ENCODE measurements around the gene TSPAN19.
"Not testable (repeated sequence)": the region's sequence is repeated elsewhere in the genome, so short reads cannot be mapped to it uniquely, and the experiment has no call there.

Gene TSPAN19

DNA sequence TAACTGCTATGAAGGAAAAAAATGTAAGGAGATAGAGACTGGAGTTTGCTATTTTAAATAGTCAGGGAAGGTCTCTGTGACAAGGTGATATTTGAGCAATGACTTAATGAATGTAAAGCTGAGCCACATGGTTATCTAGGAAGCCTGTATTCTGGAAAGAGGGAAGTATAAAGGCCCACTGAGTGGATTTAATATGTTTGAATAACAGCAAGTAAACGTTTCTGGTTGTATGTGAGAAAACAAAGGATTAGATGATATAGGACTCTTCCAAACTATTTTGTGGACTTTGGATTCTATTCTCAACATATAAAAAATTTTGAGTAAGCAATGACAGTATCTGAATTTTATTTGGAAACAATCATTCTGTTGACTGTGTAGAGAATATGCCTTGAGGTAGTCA is 5.3 kb upstream of the TSPAN19 start:
- no peaks in the 10 kb centered on the region for H3K27me3 ChIP-seq (ENCODE audit: control insufficient read depth in 5 of 5, insufficient read depth in 4 of 5, low read length in 5 of 5)
- no peak overlapping the region for H3K9ac ChIP-seq (ENCODE audit: low read length in 5 of 5)
- no peaks in the 10 kb centered on the region for H3K36me3 ChIP-seq (ENCODE audit: control insufficient read depth in 5 of 5, insufficient read depth in 5 of 5, low read length in 5 of 5)
- no peak overlapping the region for H3K4me3 ChIP-seq (ENCODE audit: low read depth in 1 of 5, low read length in 5 of 5)
- H3K4me1 ChIP-seq (ENCODE audit: control insufficient read depth in 5 of 5, insufficient read depth in 5 of 5, low read length in 5 of 5) = peaks cover 0 to 5% (median 4%) of the 10 kb centered on the region in 5 donors
- no peaks in the 10 kb centered on the region for H3K9me3 ChIP-seq (ENCODE audit: control insufficient read depth in 5 of 5, low read length in 5 of 5)
- no peak overlapping the region for H3K27ac ChIP-seq (ENCODE audit: low read depth, low read length)

DNA sequence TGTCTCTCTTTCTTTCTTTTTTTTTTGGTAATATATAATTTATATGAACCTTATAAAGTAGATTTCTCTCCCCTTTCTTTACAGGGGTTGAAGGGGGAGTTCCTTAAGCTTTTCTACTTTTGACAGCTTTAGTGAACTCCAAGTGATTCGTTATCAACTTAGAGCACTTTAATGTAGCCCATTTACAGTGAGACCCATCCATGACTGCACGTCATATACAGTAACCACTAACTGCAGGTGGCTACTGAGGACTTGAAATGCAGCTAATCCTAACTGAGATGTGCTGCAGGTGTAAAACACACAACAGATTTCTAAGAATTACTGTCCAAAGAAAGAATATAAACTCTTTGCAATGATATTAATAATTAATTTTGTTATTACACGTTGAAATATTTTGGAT is 656 bp upstream of the TSPAN19 start:
- Histone ChIP-seq H3K4me3 (ENCODE audit: low read depth in 1 of 5, low read length in 5 of 5) (peak overlapping the region; percentile 59 to 92 (median 81)), H3K9ac (ENCODE audit: low read length in 5 of 5) (peak overlapping the region in 2 of 5 donors; percentile 56 to 64), H3K9me3 (ENCODE audit: control insufficient read depth in 5 of 5, low read length in 5 of 5) (no peaks in the 10 kb centered on the region), H3K4me1 (ENCODE audit: control insufficient read depth in 5 of 5, insufficient read depth in 5 of 5, low read length in 5 of 5) (peaks cover 0 to 9% (median 8%) of the 10 kb centered on the region in 5 donors), H3K36me3 (ENCODE audit: control insufficient read depth in 5 of 5, insufficient read depth in 5 of 5, low read length in 5 of 5) (no peaks in the 10 kb centered on the region), H3K27me3 (ENCODE audit: control insufficient read depth in 5 of 5, insufficient read depth in 4 of 5, low read length in 5 of 5) (peaks cover 0 to 3% (median 0%) of the 10 kb centered on the region in 5 donors), H3K27ac (ENCODE audit: low read depth, low read length) (no peak overlapping the region)

DNA sequence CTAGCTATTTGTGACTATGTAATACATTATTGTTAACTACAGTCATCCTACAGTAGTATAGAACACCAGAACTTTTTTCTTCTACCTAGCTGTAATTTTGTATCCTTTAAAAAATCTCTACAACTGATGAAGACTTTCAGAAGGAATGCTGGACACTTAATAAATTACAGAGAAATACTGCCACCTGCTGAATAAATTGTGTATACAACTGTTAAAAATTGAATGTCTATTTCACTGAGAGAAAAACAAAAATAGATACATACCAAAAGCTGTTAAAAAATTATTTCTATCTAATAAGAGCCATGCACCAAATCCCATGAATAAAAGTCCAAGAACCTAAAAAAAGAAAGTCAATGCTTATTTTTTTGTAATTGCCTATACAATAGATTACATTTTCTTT is 6.6 kb downstream of the TSPAN19 start:
- Histone ChIP-seq H3K4me3 (ENCODE audit: low read depth in 1 of 5, low read length in 5 of 5) (no peak overlapping the region), H3K27ac (ENCODE audit: low read depth, low read length) (no peak overlapping the region), H3K9me3 (ENCODE audit: control insufficient read depth in 5 of 5, low read length in 5 of 5) (no peaks in the 10 kb centered on the region), H3K9ac (ENCODE audit: low read length in 5 of 5) (no peak overlapping the region), H3K4me1 (ENCODE audit: control insufficient read depth in 5 of 5, insufficient read depth in 5 of 5, low read length in 5 of 5) (no peaks in the 10 kb centered on the region), H3K36me3 (ENCODE audit: control insufficient read depth in 5 of 5, insufficient read depth in 5 of 5, low read length in 5 of 5) (no peaks in the 10 kb centered on the region), H3K27me3 (ENCODE audit: control insufficient read depth in 5 of 5, insufficient read depth in 4 of 5, low read length in 5 of 5) (peaks cover 0 to 6% (median 0%) of the 10 kb centered on the region in 5 donors)

DNA sequence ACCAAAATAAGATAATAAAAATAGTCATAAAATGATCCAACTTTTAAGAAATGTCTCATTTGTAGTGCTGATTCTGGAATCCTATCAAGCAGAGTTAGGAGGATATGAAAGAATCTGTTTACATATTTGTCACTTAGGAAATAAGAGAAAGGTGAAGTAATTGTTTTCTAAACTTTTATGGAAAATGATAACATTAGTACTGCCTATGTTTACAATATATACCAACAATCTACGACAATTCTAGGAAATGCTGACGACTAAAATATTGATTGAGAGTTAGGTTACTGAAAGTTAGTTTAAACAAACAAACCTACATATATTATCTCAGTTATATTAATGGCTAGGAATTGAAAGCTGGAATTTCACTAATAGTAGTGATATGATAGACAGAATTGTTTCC is 18.0 kb downstream of the TSPAN19 start:
- Histone ChIP-seq H3K4me1 (ENCODE audit: control insufficient read depth in 5 of 5, insufficient read depth in 5 of 5, low read length in 5 of 5) (peaks cover 0 to 4% (median 0%) of the 10 kb centered on the region in 5 donors), H3K27ac (ENCODE audit: low read depth, low read length) (no peak overlapping the region), H3K9ac (ENCODE audit: low read length in 5 of 5) (no peak overlapping the region), H3K9me3 (ENCODE audit: control insufficient read depth in 5 of 5, low read length in 5 of 5) (no peaks in the 10 kb centered on the region), H3K4me3 (ENCODE audit: low read depth in 1 of 5, low read length in 5 of 5) (no peak overlapping the region), H3K36me3 (ENCODE audit: control insufficient read depth in 5 of 5, insufficient read depth in 5 of 5, low read length in 5 of 5) (no peaks in the 10 kb centered on the region), H3K27me3 (ENCODE audit: control insufficient read depth in 5 of 5, insufficient read depth in 4 of 5, low read length in 5 of 5) (no peaks in the 10 kb centered on the region)

DNA sequence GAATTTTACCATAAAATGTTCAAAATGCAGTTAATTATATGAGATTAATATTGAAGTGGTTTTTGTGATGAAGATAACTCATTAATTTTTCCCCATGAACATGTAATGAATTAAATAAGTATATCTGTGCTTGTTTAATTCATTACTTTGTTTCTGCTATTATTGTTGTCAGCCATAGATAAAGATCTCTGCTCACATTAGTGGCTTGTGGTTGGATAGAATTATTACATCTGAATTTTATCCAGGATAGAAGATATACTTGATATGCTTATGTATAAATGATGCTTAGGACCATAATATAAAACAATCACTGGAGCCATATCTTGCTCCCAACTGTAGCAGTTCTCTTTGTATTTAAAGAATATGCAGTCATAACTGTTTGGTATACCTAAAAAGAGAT is 18.5 kb downstream of the TSPAN19 start:
- no peak overlapping the region for H3K4me3 ChIP-seq (ENCODE audit: low read depth in 1 of 5, low read length in 5 of 5)
- no peaks in the 10 kb centered on the region for H3K36me3 ChIP-seq (ENCODE audit: control insufficient read depth in 5 of 5, insufficient read depth in 5 of 5, low read length in 5 of 5)
- no peaks in the 10 kb centered on the region for H3K27me3 ChIP-seq (ENCODE audit: control insufficient read depth in 5 of 5, insufficient read depth in 4 of 5, low read length in 5 of 5)
- no peak overlapping the region for H3K27ac ChIP-seq (ENCODE audit: low read depth, low read length)
- peaks cover 0 to 4% (median 0%) of the 10 kb centered on the region in 5 donors for H3K4me1 ChIP-seq (ENCODE audit: control insufficient read depth in 5 of 5, insufficient read depth in 5 of 5, low read length in 5 of 5)
- no peak overlapping the region for H3K9ac ChIP-seq (ENCODE audit: low read length in 5 of 5)
- H3K9me3 ChIP-seq (ENCODE audit: control insufficient read depth in 5 of 5, low read length in 5 of 5) = no peaks in the 10 kb centered on the region

DNA sequence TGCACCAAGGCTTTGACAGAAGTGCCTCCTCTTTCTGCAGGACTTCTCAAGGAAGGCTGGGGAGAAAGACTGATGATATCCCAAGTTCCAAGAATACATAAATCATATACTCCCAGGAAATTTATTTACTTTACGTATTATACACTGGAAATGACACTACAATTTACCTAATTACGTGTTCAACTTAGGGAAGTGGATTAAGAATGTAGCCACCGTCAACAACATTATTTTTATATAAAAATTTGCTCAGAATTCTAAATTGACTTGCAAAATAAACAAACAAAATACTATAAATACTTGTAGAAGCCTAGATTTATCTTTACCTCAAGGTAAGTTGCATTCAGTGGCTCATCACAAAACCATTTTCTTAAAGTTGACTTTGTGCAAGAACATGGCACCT is 18.9 kb downstream of the TSPAN19 start:
- H3K9ac ChIP-seq (ENCODE audit: low read length in 5 of 5) = no peak overlapping the region
- H3K27ac ChIP-seq (ENCODE audit: low read depth, low read length) = no peak overlapping the region
- no peak overlapping the region for H3K4me3 ChIP-seq (ENCODE audit: low read depth in 1 of 5, low read length in 5 of 5)

DNA sequence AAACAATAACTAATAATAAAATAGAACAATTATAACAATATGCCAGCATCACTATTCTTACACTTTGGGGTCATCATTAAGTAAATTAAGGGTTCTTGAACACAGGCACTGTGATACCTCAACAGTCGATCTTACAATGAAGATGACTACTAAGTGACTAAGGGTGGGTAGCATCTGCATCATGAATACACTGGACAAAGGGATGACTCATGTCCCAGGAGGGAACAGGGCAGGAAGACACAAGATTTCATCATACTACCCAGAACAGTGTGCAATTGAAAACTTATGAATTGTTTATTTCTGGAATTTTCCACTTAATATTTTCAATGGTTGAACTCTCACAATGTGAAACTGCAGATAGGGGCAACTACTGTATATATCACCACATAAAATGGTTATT is 19.7 kb downstream of the TSPAN19 start:
- Histone ChIP-seq H3K4me1 (ENCODE audit: control insufficient read depth in 5 of 5, insufficient read depth in 5 of 5, low read length in 5 of 5) (peaks cover 0 to 4% (median 0%) of the 10 kb centered on the region in 5 donors), H3K27me3 (ENCODE audit: control insufficient read depth in 5 of 5, insufficient read depth in 4 of 5, low read length in 5 of 5) (no peaks in the 10 kb centered on the region), H3K9me3 (ENCODE audit: control insufficient read depth in 5 of 5, low read length in 5 of 5) (no peaks in the 10 kb centered on the region), H3K36me3 (ENCODE audit: control insufficient read depth in 5 of 5, insufficient read depth in 5 of 5, low read length in 5 of 5) (no peaks in the 10 kb centered on the region), H3K9ac (ENCODE audit: low read length in 5 of 5) (no peak overlapping the region), H3K4me3 (ENCODE audit: low read depth in 1 of 5, low read length in 5 of 5) (no peak overlapping the region), H3K27ac (ENCODE audit: low read depth, low read length) (no peak overlapping the region)

More for the DNA sequence above, 18.9 kb downstream of the TSPAN19 start:
- Histone ChIP-seq H3K4me1 (ENCODE audit: control insufficient read depth in 5 of 5, insufficient read depth in 5 of 5, low read length in 5 of 5) (peaks cover 0 to 4% (median 0%) of the 10 kb centered on the region in 5 donors), H3K27me3 (ENCODE audit: control insufficient read depth in 5 of 5, insufficient read depth in 4 of 5, low read length in 5 of 5) (no peaks in the 10 kb centered on the region), H3K9me3 (ENCODE audit: control insufficient read depth in 5 of 5, low read length in 5 of 5) (no peaks in the 10 kb centered on the region), H3K36me3 (ENCODE audit: control insufficient read depth in 5 of 5, insufficient read depth in 5 of 5, low read length in 5 of 5) (no peaks in the 10 kb centered on the region)

DNA sequence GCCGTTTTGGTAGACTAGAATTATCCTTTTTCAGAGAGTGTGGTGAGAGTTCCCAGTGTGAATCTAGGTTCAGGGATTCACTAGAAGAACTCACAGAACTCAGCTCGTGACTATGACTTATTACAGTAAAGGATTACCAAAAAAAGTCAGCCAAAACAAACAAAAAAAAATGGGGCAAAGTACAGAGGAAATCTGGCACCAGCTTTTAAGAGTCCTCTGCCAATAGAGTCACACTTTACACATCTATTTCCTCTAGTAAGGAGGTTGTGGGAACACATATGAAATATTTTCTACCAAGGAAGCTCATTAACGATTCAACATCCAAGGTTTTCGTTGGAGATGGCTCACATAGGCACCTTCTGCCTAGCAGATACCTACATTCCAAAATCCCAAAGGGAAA is 28.2 kb downstream of the TSPAN19 start:
- Histone ChIP-seq H3K4me3 (ENCODE audit: low read depth in 1 of 5, low read length in 5 of 5) (no peak overlapping the region), H3K4me1 (ENCODE audit: control insufficient read depth in 5 of 5, insufficient read depth in 5 of 5, low read length in 5 of 5) (peaks cover 2 to 10% (median 7%) of the 10 kb centered on the region in 5 donors), H3K9ac (ENCODE audit: low read length in 5 of 5) (no peak overlapping the region), H3K36me3 (ENCODE audit: control insufficient read depth in 5 of 5, insufficient read depth in 5 of 5, low read length in 5 of 5) (no peaks in the 10 kb centered on the region), H3K9me3 (ENCODE audit: control insufficient read depth in 5 of 5, low read length in 5 of 5) (no peaks in the 10 kb centered on the region), H3K27ac (ENCODE audit: low read depth, low read length) (no peak overlapping the region), H3K27me3 (ENCODE audit: control insufficient read depth in 5 of 5, insufficient read depth in 4 of 5, low read length in 5 of 5) (no peaks in the 10 kb centered on the region)

DNA sequence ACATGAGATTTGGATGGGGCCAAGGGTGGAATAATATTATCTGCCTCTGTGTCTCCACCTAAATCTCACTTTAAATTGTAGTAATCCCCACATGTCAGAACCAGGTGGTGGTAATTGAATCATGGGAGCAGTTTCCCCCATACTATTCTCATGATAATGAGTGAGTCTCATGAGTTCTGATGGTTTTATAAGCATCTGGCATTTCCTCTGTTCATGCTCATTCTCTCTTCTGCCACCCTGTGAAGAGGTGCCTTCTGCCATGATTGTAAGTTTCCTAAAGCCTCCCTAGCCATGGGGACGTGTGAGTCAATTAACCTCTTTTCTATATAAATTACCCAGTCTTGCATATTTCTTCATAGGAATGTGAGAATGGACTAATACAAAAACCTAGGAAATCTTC is 29.9 kb downstream of the TSPAN19 start:
- Histone ChIP-seq H3K27ac (ENCODE audit: low read depth, low read length) (no peak overlapping the region), H3K36me3 (ENCODE audit: control insufficient read depth in 5 of 5, insufficient read depth in 5 of 5, low read length in 5 of 5) (no peaks in the 10 kb centered on the region), H3K9ac (ENCODE audit: low read length in 5 of 5) (no peak overlapping the region), H3K9me3 (ENCODE audit: control insufficient read depth in 5 of 5, low read length in 5 of 5) (no peaks in the 10 kb centered on the region), H3K27me3 (ENCODE audit: control insufficient read depth in 5 of 5, insufficient read depth in 4 of 5, low read length in 5 of 5) (no peaks in the 10 kb centered on the region), H3K4me3 (ENCODE audit: low read depth in 1 of 5, low read length in 5 of 5) (no peak overlapping the region), H3K4me1 (ENCODE audit: control insufficient read depth in 5 of 5, insufficient read depth in 5 of 5, low read length in 5 of 5) (peaks cover 2 to 10% (median 7%) of the 10 kb centered on the region in 5 donors)

DNA sequence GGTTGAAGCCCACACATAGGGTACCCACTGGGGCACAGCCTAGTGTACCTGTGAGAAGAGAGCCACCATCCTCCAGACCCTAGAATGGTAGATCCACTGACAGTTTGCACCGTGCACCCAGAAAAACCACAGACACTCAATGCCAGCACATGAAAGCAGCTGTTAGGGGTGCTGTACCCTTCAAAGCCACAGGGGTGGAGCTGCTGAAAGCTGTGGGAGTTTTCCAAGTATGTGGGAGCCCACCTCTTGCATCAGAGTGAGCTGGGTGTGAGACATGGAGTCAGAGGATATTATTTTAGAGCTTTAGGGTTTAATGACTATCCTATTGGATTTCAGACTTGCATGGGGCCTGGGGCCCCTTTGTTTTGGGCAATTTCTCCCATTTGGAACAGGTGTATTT is 30.5 kb downstream of the TSPAN19 start:
- Histone ChIP-seq H3K27ac (ENCODE audit: low read depth, low read length) (no peak overlapping the region), H3K4me3 (ENCODE audit: low read depth in 1 of 5, low read length in 5 of 5) (no peak overlapping the region), H3K9ac (ENCODE audit: low read length in 5 of 5) (no peak overlapping the region), H3K27me3 (ENCODE audit: control insufficient read depth in 5 of 5, insufficient read depth in 4 of 5, low read length in 5 of 5) (no peaks in the 10 kb centered on the region), H3K4me1 (ENCODE audit: control insufficient read depth in 5 of 5, insufficient read depth in 5 of 5, low read length in 5 of 5) (peaks cover 2 to 10% (median 7%) of the 10 kb centered on the region in 5 donors), H3K9me3 (ENCODE audit: control insufficient read depth in 5 of 5, low read length in 5 of 5) (no peaks in the 10 kb centered on the region), H3K36me3 (ENCODE audit: control insufficient read depth in 5 of 5, insufficient read depth in 5 of 5, low read length in 5 of 5) (no peaks in the 10 kb centered on the region)

DNA sequence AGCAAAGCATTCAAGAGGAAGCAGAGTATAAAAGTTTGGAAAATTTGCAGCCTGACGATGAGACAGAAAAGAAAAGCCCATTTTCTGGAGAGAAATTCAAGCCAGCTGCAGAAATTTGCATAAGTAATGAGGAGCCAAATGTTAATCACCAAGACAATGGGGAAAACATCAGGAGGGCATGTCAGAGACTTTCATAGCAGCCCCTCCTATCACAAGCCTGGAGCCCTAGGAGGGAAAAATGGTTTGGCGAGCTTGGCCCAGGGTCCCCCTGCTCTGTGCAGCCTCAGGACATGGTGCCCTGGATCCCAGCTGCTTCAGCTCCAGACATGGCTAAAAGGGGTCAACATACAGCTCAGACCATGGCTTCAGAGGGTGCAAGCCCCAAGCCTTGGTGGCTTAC is 31.0 kb downstream of the TSPAN19 start:
- not testable (repeated sequence) for H3K27me3 ChIP-seq (ENCODE audit: control insufficient read depth in 5 of 5, insufficient read depth in 4 of 5, low read length in 5 of 5); H3K4me1 ChIP-seq (ENCODE audit: control insufficient read depth in 5 of 5, insufficient read depth in 5 of 5, low read length in 5 of 5); H3K9me3 ChIP-seq (ENCODE audit: control insufficient read depth in 5 of 5, low read length in 5 of 5); H3K9ac ChIP-seq (ENCODE audit: low read length in 5 of 5); H3K4me3 ChIP-seq (ENCODE audit: low read depth in 1 of 5, low read length in 5 of 5); H3K27ac ChIP-seq (ENCODE audit: low read depth, low read length); H3K36me3 ChIP-seq (ENCODE audit: control insufficient read depth in 5 of 5, insufficient read depth in 5 of 5, low read length in 5 of 5)
